Colon (tissue), 2 donors: ENCODE data around the gene BACE2.

Source experiments
- FAIRE-seq: peaks from 2 replicates; lab custom pipeline; 2012; peaks lifted over from hg19 to GRCh38; lab: Jason Lieb, UNC
- donor health status: control.
- donor health status: control.

The BACE2 gene

DNA sequence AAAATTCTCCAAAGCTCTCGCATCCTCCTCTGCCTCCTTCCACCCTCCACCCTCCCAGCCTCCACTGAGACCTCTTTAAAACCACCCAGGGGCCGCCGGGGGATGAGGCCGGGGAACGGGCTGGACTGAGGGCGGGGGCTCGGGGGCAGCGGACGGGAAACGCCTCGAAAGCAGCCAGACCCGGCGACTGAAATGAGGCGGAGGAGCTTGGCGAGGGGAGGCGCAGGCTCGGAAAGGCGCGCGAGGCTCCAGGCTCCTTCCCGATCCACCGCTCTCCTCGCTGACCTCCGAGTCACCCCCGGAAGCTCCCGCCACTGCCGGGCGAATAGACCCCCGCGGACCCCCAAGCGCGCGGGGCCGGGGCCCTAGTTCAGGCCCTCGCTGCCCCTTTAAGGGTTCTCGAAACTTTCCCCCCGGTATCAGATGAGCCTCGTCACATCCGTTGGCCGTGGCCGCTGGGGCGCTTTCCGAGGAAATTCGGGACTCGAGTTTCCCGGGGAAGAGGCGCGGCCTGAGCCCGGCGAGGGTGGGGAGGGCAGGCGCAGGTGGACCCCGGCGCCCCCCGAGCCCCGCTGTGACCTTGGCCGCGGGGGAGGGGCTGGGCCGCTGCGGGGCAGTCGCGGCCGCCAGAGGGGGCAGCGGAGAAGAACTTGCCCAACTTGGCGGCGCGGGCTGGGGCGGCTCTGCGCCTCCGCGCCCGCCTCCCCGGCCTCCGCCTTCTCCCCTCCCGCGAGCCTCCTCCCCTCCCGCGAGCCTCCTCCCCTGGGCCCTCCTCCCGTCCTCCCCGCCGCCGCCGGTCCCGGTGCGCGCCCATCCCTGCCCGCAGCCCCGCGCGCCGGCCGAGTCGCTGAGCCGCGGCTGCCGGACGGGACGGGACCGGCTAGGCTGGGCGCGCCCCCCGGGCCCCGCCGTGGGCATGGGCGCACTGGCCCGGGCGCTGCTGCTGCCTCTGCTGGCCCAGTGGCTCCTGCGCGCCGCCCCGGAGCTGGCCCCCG is at the start of gene BACE2:
Gene BACE2 (plus strand): TSS at position 813 of the 995 bp plus-strand sequence. CDS start 104 bp downstream, at position 917.
- FAIRE-seq = no peak

DNA sequence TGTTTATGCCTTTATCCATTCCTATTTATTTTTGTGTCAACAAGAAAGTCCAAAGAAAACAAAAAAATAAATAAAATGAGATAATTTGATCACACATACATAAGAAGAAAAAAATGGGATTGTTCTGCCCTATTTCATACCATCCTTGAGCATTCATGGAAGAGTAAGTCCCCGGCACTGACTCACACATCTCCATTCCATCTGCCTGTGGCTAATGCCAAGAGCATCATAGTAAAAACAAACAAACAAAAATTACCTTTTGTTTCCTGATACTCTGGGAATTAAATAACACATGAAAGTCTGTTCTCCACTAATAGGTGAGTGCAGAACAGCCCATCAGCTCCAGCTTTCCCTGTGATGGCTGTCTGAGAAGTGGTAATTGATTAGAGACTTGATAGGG is 48.1 kb upstream of the BACE2 start:
- no peak for FAIRE-seq

DNA sequence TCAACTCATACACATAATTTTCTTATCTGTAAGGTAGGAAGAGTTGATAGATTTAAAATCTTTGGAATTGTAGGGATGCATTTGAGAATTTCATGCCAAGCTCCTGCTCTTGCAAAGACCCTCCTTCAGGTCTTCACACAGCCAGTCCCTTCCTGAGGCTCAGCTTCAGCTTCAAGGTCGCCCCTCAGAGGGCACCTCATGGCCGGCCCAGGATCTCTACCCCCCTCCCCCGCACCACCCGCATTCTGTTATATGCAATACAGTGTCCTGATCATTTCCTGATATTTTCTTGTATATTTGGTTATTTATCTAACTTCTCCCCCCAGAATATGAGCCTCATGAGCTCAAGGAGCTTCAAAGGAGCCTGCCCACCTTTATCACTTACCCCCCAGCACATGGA is 47.0 kb upstream of the BACE2 start:
- no peak for FAIRE-seq

DNA sequence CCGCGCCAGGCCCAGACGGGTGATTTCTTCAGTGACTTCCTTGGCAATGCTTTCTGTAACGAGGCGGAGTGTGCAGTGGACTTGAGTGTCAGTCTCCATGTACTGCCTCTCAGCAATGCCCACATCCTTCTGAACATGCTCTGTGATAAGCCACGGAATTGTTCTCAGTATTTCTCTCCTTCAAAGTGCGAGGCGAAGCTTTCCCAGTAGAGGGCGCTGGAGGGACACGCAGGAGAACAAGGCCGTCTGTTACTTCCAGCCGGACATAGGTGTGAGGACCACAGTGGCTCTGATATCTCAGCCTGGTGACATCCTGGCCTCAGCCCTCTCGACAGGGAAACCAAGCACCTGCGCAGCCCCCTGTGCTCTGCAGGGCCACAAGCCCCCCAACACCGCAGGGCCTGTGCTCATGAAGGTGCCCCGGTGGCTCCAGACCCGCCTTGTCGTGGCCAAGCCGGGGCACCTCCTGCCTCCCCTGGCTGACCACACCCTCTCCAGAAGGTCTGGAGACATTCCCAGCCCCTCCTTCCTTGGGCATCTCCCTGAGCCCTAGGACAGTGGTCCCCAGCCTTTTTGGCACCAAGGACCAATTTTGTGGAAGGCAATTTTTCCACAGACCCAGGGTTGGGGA is 46.1 kb upstream of the BACE2 start:
- FAIRE-seq = no peak

DNA sequence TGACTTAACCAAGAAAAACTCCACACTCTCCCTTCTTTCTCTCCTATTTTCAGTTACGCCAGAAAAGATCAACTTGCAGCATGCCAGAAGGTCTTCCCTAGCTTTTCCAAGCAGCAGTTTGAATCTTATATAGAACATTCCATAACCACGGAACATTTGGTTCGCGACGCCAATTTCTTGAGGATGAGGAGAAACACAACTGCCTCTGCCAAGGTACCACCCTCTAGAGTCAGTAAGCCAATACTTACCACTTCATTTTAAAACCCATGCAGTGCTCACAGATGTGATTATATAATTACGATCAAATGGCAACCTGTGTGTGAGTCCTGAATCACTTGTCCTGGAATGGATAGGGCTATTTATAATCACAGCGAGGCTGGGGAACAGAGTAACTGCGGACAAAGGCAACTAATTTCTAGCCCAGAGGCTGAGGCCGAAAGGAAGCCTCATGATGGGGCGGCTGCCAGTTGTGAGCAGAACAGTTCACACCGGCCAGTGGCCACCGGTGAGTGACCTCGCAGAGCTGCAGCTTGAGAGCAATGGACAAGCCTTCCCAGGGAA is 43.2 kb upstream of the BACE2 start:
- FAIRE-seq = no peak

DNA sequence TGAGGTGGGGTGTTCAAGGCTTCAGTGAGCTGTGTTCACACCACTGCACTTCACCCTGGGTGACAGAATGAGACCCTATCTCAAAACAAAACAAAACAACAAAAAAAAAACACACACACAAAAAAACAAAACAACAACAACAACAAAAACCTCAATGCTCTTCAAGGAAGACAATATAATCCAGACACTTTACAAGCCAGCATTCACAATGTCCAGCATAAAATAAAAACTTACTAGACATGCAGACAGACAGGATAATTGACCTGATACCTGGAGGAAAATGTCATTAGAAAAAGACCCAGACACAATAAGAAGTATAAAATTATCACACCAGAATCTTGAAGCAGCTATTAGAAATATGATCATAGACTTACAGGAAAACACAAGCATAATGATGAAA is 39.0 kb upstream of the BACE2 start:
- no peak for FAIRE-seq

DNA sequence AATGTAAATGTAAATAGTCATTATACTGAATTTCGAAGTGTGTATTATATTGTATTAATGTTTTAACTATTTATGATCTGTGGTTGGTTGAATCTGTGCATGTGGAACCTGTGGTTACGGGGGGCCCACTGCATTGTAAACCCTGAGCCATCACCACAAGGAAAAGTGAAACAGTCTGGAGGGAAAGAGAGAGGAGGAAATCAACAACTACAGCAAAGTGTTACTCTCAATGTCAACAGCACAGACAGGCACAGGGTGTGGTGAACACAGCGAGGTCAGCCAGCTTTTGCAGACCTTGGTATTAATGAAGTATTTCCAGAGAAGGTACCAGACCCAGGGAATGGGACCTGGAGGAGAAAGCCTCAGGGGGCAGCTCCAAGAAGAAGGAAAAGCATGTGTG is 37.1 kb upstream of the BACE2 start:
- FAIRE-seq = no peak

DNA sequence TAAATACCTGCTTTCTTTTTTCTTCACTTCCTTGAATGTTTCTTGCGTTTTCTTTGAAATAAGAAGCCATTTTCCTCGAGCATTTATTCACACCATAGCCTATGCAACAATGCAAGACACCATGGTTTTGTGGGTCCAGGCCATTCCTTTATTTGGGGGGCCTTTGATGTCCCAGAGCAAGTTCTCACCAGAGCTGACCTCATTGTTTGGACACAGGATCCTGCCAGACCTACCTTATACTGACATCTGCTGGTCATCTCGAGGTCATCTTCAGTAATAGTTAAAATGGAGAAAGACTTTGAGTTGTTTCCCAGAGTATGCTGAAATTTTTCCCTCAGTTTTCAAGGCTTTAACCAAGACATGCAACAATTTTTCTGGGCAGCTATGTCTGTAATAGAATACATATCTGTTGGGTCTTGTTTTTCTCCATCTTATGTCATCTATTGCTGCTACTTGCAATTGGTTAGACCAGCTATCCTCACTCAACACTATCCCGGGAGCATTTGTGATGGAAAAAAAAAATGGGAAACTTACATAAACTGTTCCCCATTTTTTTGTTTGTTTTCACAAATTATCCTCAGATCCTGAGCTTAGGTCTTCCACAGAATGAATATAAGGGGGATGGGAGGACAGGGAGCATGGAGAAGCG is 34.0 kb upstream of the BACE2 start:
- FAIRE-seq = no peak

DNA sequence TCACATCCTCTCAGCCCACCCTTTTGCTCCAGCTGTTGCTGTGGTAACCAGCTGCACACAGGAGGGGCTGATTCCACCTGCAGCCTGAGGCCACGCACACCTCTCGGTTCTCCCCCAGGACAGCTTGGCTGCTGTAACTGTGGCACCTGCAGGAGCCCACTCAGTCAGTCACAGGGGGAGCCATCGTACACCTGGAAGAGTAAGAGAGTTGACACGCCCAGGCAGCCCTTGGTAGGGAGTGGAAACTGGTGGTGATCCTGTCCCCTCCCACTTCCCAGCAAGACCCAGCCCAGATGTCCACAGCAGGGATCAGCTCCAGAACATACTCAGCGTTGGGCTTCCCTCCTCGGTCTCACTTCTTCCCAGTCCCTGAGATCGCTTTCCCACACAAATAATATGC is 32.2 kb upstream of the BACE2 start:
- FAIRE-seq = no peak

DNA sequence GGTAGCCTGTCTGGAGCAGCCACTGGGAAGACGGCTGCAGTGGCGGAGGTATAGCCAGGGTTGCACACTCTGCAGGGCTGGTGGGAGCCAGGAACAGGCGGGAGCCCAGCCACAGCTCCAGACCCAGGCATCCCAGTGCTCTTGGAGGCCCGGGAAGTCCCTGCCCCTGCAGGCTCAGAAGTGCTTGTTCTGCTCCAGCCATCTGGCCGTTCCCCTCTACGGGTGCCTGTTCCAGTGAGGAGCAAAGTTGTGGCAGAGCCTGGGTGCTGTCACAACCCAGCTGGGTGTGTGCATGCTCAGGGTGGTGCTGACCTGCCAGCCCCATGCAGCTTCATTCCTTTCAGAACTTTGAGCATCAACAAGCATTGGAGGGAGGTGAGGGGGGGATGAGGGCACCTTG is 31.7 kb upstream of the BACE2 start:
- FAIRE-seq = no peak

DNA sequence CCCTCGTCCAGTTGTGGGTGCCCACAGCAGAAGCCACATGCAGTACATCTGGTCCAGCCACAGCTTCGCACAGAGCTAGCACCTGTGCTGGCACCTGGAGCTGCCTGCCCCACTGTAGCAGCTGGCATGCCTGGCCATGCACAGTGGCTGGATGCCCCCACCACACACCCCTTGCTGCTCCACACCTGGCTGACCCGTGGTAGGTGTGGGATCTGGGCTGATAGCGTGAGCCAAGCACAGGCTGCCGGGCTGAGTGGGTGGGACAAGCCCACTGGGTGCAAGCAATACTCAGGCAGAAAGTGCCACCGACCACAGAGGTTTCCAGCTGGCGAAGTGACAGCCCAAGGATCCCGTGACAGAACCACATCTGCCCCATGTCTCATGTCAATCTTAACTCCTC is 30.6 kb upstream of the BACE2 start:
- no peak for FAIRE-seq

DNA sequence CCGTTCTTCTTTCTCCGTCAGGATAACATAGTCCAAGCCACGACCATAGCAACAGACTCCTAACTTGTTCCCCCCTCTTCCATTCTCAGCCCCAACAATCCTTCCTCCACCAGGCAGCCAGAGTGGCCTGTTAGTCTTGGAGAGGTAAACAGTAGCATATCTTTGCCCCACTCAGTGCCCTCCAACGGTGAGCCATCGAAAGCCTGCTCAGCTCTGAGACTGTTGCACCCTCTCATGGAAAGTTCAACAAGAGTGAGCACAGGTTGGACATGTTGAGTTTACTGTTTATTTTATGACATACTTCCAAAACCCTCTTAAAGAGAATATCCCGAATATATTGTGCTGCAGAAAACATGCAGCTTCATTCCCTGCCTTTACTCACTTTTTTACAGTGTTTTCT is 30.1 kb upstream of the BACE2 start:
- no peak for FAIRE-seq

DNA sequence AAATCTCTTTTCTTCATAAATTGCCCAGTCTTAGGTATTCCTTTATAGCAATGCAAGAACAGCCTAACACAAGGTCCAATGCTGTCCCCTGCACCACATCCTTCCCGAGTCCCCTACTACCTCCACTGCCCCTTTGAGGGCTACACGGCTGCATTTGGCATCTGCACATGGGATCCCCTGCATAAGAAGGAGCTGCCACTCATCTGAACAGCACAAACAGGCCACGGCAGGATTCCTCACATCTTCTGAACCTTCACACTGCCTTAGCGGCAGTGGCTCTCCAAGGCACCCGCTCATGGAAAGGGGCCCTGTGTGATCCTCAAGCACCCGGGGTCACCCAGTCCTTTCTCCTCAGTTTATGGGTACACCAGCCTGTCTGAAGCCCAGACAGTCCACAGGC is 29.2 kb upstream of the BACE2 start:
- FAIRE-seq = no peak

DNA sequence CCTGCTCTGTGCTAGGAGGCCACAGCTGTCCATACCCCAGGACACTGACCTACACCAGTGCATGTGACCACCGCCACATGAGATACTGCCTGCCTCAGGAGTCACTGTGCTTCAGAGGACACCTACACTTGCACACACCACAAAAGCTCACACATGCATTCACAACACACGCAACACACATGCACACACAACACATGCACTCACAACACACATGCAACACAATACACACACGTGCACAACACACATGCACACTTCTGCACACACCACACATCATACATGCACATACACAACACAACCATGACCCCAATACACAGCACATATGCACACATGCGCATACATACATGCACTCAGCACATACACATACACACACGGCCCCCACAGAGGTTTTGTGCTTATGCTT is 28.7 kb upstream of the BACE2 start:
- FAIRE-seq = no peak

DNA sequence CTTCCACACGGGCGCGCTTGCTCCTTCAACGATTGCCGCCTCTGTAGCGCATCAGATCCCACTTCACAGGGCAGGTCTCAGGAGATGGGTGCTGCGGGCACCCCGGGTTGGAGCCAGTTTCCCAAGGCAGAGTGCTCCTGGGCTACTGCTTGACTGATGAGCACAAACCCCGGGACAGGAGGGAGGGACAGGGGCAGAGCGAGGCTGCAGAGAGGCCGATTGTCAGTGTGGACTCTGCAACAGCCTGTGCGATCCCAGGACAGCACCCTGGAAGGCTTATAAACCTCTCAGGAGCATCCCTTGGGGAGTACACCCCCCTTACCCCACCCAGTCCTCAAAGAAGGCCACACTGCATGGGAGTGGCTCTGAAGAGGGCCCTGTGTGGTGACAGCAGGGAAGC is 28.0 kb upstream of the BACE2 start:
- FAIRE-seq = no peak

DNA sequence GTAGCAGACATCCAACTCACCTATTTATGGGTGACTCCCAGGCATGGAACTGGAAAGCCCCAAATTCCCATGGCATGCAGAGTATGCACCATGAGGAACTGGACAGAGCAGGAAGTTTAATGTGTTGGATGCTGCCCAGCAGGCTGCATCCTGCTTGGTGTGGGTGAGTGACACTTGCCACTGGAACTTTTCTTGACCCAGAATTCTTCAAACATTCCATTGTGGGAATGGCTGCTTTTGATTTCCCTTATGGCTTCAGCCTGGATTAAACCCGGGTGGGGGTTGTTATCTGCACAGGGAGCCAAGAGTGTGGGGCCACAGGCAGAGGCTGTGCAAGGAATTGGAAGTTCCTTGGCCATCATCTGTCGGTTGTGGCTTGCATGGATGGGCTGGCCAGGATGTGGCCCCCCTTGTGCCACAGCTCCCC is 26.9 kb upstream of the BACE2 start:
- no peak for FAIRE-seq

DNA sequence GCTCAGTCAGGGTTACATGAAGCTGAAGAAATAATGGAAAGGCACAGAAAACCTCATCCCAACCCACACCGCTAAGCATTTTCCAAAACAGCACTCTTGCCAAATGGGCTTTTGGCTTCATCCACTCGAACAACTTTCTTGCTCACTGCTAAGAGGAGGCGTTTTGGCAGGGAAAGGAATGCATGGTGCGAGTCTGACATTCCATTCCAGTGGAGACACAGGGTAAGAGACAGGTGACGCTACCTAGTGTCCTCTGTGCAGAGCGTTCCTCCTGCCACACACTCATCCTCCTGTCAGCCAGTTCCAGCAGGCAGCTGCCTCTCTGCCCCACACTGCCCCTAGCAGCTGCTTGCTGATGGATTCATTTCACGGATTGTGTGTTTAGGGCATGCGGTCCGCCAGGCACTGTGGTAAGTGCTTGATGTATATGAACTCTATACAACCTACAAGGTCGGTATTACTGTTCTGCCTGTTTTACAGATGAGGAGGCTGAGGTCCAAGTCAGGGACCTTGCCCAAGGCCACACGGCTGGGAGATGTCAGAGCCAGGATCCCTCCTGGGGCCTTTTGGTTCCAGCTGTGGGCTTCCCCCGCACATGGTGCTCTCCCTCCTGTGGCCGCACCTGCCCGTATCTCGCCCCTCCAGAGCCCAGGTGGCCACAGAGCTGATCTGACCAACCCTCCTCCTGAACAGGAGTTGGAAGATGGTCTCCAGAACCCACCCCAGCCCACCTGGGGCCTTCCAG is 25.7 kb upstream of the BACE2 start:
- FAIRE-seq = no peak

DNA sequence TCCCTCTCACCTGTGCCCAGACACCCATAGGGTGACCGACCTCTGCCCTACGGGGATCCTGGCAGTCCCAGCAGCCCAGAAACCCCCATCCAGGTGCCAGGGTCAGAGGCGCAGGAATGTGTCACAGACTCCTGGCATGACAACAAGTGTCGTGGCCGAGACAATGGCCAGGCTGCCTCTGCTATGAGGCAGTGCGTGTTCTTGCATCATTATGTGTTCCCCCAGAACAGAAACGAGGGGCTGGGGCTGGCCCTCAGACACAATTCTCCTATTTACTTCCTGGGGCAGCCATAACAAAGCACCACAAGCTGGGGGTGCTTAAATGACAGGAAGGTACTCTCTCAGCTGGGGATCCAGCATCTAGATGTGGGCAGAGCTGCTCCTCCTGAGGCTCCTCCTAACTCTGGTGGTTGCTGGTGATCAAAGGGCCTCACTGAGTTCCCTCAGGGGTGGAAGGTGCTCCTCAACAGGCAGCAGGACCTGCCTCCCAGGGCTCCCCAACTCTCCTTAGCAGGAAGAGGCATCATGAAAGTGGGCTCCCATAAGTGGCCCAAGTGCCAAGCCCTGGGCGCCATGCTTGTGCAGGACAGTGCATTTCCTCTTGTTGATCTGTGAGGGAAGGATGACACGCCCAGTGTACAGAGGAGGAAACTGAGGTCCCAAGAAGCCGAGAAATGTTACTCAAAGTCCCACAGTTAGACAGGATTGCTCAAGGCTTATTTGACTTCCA is 24.2 kb upstream of the BACE2 start:
- FAIRE-seq = no peak

DNA sequence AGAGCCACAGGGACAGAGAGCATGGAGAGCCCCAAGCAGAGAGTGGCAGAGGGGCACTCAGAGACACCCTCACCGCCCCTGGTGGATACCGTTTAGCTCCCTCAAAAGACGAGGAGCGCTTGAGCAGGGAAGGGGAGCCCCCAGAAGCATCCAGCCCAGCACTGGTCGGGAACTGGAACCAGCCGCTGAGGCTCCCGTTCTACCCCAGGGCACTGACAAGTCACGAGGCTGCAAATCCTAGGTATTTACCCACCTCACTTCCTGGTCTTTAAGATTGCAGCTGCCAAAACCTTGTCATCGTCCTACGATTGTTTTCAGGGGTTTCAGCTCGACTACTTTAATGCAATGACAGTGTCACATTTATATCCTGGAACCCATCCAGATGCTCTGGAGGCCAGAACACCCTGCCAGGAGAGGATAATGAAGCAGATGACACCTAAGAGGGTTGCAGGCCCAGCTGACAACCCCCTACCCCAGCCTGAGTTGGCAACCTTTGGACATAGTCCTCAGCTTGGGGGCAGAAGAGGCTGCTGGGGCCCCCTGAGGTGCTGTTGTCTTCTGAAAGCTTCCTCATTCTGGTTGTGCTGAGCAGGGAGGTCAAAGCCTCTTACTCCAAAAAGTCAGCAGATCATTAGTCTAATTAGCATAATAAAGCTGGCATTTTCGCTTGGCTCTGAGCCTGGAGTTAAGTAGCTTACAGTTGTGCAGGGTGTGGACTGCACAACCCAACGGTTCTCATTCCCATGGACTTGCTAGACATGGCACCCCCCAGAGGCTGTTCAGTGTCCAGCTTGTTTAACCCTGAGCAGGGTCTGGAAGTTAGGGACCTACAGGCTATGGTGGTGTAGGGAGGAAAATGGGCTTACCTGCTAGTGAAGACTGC is 20.6 kb upstream of the BACE2 start:
- FAIRE-seq = no peak

DNA sequence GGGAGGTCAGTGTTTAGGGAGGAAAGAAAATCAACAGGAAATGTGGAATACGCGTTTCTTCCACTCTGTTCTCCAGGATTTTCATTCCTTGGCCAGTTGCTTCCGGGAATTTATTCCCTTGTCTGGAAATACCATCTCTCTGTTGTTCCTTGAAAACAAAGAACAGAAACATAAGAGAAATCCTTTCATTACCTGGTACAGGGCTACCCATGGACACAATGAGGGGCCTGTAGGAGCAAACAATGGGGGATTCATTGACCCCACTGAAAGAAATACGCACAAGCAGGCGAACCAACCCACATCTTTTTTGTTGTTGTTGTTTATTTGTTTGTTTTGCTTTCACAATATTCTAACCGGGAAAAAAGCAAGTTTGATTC is 20.0 kb upstream of the BACE2 start:
- no peak for FAIRE-seq
